ENCODE results near the gene C4orf51. TPM values are rescaled to one million over a fixed set of nuclear protein-coding genes. Genes with fewer than 3 reads are reported as not detected.

The C4orf51 gene
- total and polyA plus RNA-seq, 8 donors = not detected

- Histone ChIP-seq H3K27ac (no peak overlapping the region), H3K4me3 (no peak overlapping the region), H3K27me3 (no peaks in the 10 kb centered on the region), H3K9me3 (no peaks in the 10 kb centered on the region), H3K4me1 (no peaks in the 10 kb centered on the region), H3K36me3 (no peaks in the 10 kb centered on the region)
- no peak for DNase-seq
- TF ChIP-seq EP300 (IDR thresholded peaks at IDR 0.05) = no peak
- no peak for TF ChIP-seq POLR2A (IDR thresholded peaks at IDR 0.05)
- TF ChIP-seq POLR2AphosphoS5 (IDR thresholded peaks at IDR 0.05) = no peak
- TF ChIP-seq, protein P1, sequence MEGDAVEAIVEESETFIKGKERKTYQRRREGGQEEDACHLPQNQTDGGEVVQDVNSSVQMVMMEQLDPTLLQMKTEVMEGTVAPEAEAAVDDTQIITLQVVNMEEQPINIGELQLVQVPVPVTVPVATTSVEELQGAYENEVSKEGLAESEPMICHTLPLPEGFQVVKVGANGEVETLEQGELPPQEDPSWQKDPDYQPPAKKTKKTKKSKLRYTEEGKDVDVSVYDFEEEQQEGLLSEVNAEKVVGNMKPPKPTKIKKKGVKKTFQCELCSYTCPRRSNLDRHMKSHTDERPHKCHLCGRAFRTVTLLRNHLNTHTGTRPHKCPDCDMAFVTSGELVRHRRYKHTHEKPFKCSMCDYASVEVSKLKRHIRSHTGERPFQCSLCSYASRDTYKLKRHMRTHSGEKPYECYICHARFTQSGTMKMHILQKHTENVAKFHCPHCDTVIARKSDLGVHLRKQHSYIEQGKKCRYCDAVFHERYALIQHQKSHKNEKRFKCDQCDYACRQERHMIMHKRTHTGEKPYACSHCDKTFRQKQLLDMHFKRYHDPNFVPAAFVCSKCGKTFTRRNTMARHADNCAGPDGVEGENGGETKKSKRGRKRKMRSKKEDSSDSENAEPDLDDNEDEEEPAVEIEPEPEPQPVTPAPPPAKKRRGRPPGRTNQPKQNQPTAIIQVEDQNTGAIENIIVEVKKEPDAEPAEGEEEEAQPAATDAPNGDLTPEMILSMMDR (IDR thresholded peaks at IDR 0.05) = no peak
- WGBS, 5 donors = 87 to 97% (median 96%) methylated on average over 2 of the region's 2 CpGs
- intact Hi-C loops (cut with DNase I; ENCODE audit: low total_unique reads) = no loop called here
These were observed 18.6 kb downstream of the C4orf51 start for GRCh38 chr4:145698507-145698906.

GRCh38 chr4:145703850-145704497 is 24.0 kb downstream of the C4orf51 start:
- no peak overlapping the region for H3K4me3 ChIP-seq
- no peaks in the 10 kb centered on the region for H3K9me3 ChIP-seq
- 22 to 51% (median 28%) methylated on average over 4 of the region's 4 CpGs for WGBS, 5 donors
- H3K27me3 ChIP-seq = no peaks in the 10 kb centered on the region
- DNase-seq = peak in 1 of 2 donors; percentile 76
- no peak for TF ChIP-seq POLR2A (IDR thresholded peaks at IDR 0.05)
- TF ChIP-seq POLR2AphosphoS5 (IDR thresholded peaks at IDR 0.05) = no peak
- TF ChIP-seq, protein P1 (IDR thresholded peaks at IDR 0.05) = no peak
- no peak for TF ChIP-seq EP300 (IDR thresholded peaks at IDR 0.05)
- peaks cover 0 to under 1% (median 0%) of the 10 kb centered on the region in 4 donors for H3K4me1 ChIP-seq
- no peaks in the 10 kb centered on the region for H3K36me3 ChIP-seq
- intact Hi-C loops (cut with DNase I; ENCODE audit: low total_unique reads) = no loop called here
- no peak overlapping the region for H3K27ac ChIP-seq

GRCh38 chr4:145709336-145709735 is 29.4 kb downstream of the C4orf51 start:
- peaks cover 0 to 14% (median 8%) of the 10 kb centered on the region in 4 donors for H3K4me1 ChIP-seq
- peak in 1 of 2 donors; percentile 19 for DNase-seq
- H3K4me3 ChIP-seq = no peak overlapping the region
- TF ChIP-seq, protein P1 (IDR thresholded peaks at IDR 0.05) = no peak
- no peak for TF ChIP-seq POLR2AphosphoS5 (IDR thresholded peaks at IDR 0.05)
- H3K27ac ChIP-seq = no peak overlapping the region
- no peaks in the 10 kb centered on the region for H3K27me3 ChIP-seq
- H3K36me3 ChIP-seq = no peaks in the 10 kb centered on the region
- peaks cover 0 to 17% (median 14%) of the 10 kb centered on the region in 4 donors for H3K9me3 ChIP-seq
- intact Hi-C loops (cut with DNase I; ENCODE audit: low total_unique reads) = no loop called here
- 36 to 78% (median 63%) methylated on average over 1 of the region's 1 CpG for WGBS, 5 donors

- Histone ChIP-seq H3K36me3 (no peaks in the 10 kb centered on the region), H3K4me1 (peaks cover 0 to 14% (median 8%) of the 10 kb centered on the region in 4 donors), H3K27ac (no peak overlapping the region), H3K27me3 (no peaks in the 10 kb centered on the region), H3K9me3 (peaks cover 0 to 17% (median 14%) of the 10 kb centered on the region in 4 donors), H3K4me3 (no peak overlapping the region)
- TF ChIP-seq POLR2AphosphoS5 (IDR thresholded peaks at IDR 0.05) (no peak), POLR2A (IDR thresholded peaks at IDR 0.05) (no peak), EP300 (IDR thresholded peaks at IDR 0.05) (no peak)
- TF ChIP-seq, protein P1 (IDR thresholded peaks at IDR 0.05) = no peak
- intact Hi-C loops (cut with DNase I; ENCODE audit: low total_unique reads) = no loop called here
- DNase-seq = no peak
- WGBS, 5 donors = 61 to 77% (median 69%) methylated on average over 3 of the region's 3 CpGs
These were observed 29.9 kb downstream of the C4orf51 start for GRCh38 chr4:145709843-145710242.
